Thyroid gland (tissue), 4 donors: ENCODE data around the gene SLC16A4.

Experiments used
- POLR2A ChIP-seq, 2 donors: fragments of 450-650 bp; IDR thresholded peaks; one replicate each; pipeline ENCODE4 v1.6.1; 2017; ENCODE audit warnings: antibody characterized with exemption in 2 of 2, mild to moderate bottlenecking in 2 of 2, moderate library complexity in 1 of 2
- TF ChIP-seq, protein P1 (sequence below), 6 experiments: fragments of 200-600 bp in 3 of 6; fragments of 450-650 bp in 3 of 6; sonication (generic) in 3 of 6; IDR thresholded peaks; one replicate each; pipeline ENCODE4 v1.5.1; 2016 to 2019; ENCODE audit warnings: antibody characterized with exemption in 6 of 6, mild to moderate bottlenecking in 2 of 6, inconsistent platforms in 1 of 6, moderate library complexity in 1 of 6

DNA sequence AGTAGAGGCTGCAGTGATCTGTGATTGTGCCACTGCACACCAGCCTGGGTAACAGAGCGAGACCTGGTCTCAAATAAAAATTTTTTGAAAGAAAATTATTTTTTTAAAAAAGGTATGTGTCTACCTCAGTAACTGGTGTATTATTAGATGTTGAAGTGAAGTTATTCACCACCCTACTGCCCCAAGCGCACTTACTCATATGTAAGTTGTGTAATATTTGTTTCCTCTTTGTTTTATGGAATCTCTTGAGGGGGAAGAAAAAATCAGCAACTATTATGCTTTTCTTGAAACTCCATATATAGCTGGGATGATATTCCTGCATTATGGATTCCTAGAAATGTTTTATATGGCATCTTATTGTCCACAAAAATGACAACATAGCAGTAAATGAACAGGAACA, 30.4 kb downstream of the SLC16A4 start:
- TF ChIP-seq, protein P1, sequence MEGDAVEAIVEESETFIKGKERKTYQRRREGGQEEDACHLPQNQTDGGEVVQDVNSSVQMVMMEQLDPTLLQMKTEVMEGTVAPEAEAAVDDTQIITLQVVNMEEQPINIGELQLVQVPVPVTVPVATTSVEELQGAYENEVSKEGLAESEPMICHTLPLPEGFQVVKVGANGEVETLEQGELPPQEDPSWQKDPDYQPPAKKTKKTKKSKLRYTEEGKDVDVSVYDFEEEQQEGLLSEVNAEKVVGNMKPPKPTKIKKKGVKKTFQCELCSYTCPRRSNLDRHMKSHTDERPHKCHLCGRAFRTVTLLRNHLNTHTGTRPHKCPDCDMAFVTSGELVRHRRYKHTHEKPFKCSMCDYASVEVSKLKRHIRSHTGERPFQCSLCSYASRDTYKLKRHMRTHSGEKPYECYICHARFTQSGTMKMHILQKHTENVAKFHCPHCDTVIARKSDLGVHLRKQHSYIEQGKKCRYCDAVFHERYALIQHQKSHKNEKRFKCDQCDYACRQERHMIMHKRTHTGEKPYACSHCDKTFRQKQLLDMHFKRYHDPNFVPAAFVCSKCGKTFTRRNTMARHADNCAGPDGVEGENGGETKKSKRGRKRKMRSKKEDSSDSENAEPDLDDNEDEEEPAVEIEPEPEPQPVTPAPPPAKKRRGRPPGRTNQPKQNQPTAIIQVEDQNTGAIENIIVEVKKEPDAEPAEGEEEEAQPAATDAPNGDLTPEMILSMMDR (IDR thresholded peaks at IDR 0.05), result no peak
- no peak for TF ChIP-seq POLR2A (IDR thresholded peaks at IDR 0.05)
